ENCODE measurements around the gene BAAT.

Gene BAAT

GRCh38 chr9:101323129-101323528 is 61.7 kb downstream of the BAAT start:
- ChIA-PET POLR2A (ENCODE audit: low non-redundant PET) (no interaction called here), CTCF (no interaction called here)
- no peak overlapping the region for H3K27ac ChIP-seq
- TF ChIP-seq CTCF (conservative IDR thresholded peaks at IDR 0.05; ENCODE audit: low read depth) = no peak
- no peak for DNase-seq (ENCODE audit: low spot score)

GRCh38 chr9:101317735-101318134 is 67.1 kb downstream of the BAAT start:
- TF ChIP-seq CTCF (conservative IDR thresholded peaks at IDR 0.05; ENCODE audit: low read depth) = no peak
- no peak overlapping the region for H3K27ac ChIP-seq
- CTCF ChIA-PET = no interaction called here
- POLR2A ChIA-PET (ENCODE audit: low non-redundant PET) = no interaction called here
- no peak for DNase-seq (ENCODE audit: low spot score)

- H3K27ac ChIP-seq = no peak overlapping the region
- ChIA-PET POLR2A (ENCODE audit: low non-redundant PET) (no interaction called here), CTCF (interaction anchor here (1.2 kb wide), 1 partner anchor 80 kb away, joined by 3 read pairs; no protein-coding TSS in a partner anchor)
- DNase-seq (ENCODE audit: low spot score) = no peak
- TF ChIP-seq CTCF (conservative IDR thresholded peaks at IDR 0.05; ENCODE audit: low read depth) = no peak
Observed at GRCh38 chr9:101315112-101315450, 69.7 kb downstream of the BAAT start.

- no peak for TF ChIP-seq CTCF (conservative IDR thresholded peaks at IDR 0.05; ENCODE audit: low read depth)
- POLR2A ChIA-PET (ENCODE audit: low non-redundant PET) = no interaction called here
Observed at GRCh38 chr9:101312661-101313060, 72.1 kb downstream of the BAAT start.

GRCh38 chr9:101311758-101312420 is 72.9 kb downstream of the BAAT start:
- peak; percentile 70 for DNase-seq (ENCODE audit: low spot score)
- H3K27ac ChIP-seq = no peak overlapping the region
- ChIA-PET CTCF (interaction anchor here (0.5 to 2.4 kb wide), 20 partner anchors 8 to 987 kb away, joined by 3 to 42 read pairs (median 4); no protein-coding TSS in a partner anchor), POLR2A (ENCODE audit: low non-redundant PET) (interaction anchor here (0.9 kb wide), 1 partner anchor 713 kb away, joined by 3 read pairs; no protein-coding TSS in a partner anchor)
- peak; percentile 84 for TF ChIP-seq CTCF (conservative IDR thresholded peaks at IDR 0.05; ENCODE audit: low read depth)

More at GRCh38 chr9:101312661-101313060, 72.1 kb downstream of the BAAT start:
- CTCF ChIA-PET = interaction anchor here (0.9 to 2.4 kb wide), 4 partner anchors 30 to 711 kb away, joined by 3 to 42 read pairs (median 6); no protein-coding TSS in a partner anchor
- no peak overlapping the region for H3K27ac ChIP-seq
- no peak for DNase-seq (ENCODE audit: low spot score)

GRCh38 chr9:101311191-101311590 is 73.6 kb downstream of the BAAT start:
- ChIA-PET CTCF (interaction anchor here (0.7 to 2.4 kb wide), 15 partner anchors 8 to 709 kb away, joined by 3 to 42 read pairs (median 5); no protein-coding TSS in a partner anchor), POLR2A (ENCODE audit: low non-redundant PET) (interaction anchor here (0.9 kb wide), 1 partner anchor 712 kb away, joined by 3 read pairs; no protein-coding TSS in a partner anchor)

More at GRCh38 chr9:101311191-101311590, 73.6 kb downstream of the BAAT start:
- H3K27ac ChIP-seq = no peak overlapping the region
- DNase-seq (ENCODE audit: low spot score) = no peak
- no peak for TF ChIP-seq CTCF (conservative IDR thresholded peaks at IDR 0.05; ENCODE audit: low read depth)
